ENCODE data around the gene AMH. TPM values are rescaled to one million over a fixed set of nuclear protein-coding genes. Genes with fewer than 3 reads are reported as not detected.

Gene AMH
- total RNA-seq, 4 donors from 2014 or later, result 0.33 to 4.2 TPM; not detected in 2

DNA sequence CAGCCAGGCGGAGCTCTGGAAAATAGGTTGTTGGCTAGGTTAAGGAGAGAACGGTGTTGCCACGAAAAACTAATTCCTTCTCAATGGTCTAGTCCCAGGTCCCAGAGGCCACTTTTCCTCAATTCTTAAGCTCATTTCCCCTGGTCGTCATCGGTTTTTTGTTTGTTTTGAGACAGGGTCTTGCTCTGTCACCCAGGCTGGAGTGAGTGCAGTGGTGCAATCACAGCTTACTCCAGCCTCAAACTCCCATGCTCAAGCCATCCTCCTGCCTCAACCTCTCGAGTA is 11.3 kb upstream of the AMH start:
- Histone ChIP-seq H3K27ac (no peak overlapping the region), H3K4me1 (peaks cover 58 to 67% of the 10 kb centered on the region in 2 donors), H3K4me3 (replicated peaks in 1 of 3) (peak overlapping the region in 1 of 3 donors; percentile 86), H3K36me3 (peaks cover 0 to 10% of the 10 kb centered on the region in 2 donors), H3K9me3 (no peaks in the 10 kb centered on the region), H3K27me3 (no peaks in the 10 kb centered on the region)
- 70 to 77% methylated on average over 6 of the region's 6 CpGs for WGBS, 2 donors
- intact Hi-C loops (cut with DNase I), result loop anchor here (2.0 to 5.0 kb wide), 2 partner anchors 33 to 94 kb away; no protein-coding TSS in a partner anchor
- no peak for DNase-seq
- TF ChIP-seq, protein P1, sequence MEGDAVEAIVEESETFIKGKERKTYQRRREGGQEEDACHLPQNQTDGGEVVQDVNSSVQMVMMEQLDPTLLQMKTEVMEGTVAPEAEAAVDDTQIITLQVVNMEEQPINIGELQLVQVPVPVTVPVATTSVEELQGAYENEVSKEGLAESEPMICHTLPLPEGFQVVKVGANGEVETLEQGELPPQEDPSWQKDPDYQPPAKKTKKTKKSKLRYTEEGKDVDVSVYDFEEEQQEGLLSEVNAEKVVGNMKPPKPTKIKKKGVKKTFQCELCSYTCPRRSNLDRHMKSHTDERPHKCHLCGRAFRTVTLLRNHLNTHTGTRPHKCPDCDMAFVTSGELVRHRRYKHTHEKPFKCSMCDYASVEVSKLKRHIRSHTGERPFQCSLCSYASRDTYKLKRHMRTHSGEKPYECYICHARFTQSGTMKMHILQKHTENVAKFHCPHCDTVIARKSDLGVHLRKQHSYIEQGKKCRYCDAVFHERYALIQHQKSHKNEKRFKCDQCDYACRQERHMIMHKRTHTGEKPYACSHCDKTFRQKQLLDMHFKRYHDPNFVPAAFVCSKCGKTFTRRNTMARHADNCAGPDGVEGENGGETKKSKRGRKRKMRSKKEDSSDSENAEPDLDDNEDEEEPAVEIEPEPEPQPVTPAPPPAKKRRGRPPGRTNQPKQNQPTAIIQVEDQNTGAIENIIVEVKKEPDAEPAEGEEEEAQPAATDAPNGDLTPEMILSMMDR (IDR thresholded peaks at IDR 0.05), result no peak
- TF ChIP-seq POLR2A (IDR thresholded peaks at IDR 0.05), result no peak

DNA sequence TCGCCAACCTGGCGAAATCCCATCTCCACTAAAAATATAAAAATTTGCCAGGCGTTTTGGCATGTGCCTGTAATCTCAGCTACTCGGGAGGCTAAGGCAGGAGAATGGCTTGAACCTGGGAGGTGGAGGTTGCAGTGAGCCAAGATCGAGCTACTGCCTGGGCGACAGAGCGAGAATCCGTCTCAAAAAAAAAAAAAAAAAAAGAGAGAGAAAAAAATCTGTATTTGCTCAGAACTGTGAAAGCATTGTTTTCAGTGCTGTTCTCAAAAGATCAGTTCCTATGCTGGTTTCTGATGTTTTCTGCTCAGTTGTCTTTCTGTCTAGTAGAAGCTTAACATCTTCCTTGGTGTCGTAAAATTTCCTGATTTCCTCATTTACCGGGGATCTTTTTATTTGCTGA is 9.9 kb upstream of the AMH start:
- DNase-seq, result no peak
- Histone ChIP-seq H3K9me3 (no peaks in the 10 kb centered on the region), H3K27ac (peak overlapping the region; percentile 47 to 78 (median 62)), H3K4me1 (peaks cover 58 to 60% of the 10 kb centered on the region in 2 donors), H3K27me3 (no peaks in the 10 kb centered on the region), H3K4me3 (replicated peaks in 1 of 3) (no peak overlapping the region), H3K36me3 (peaks cover 10% of the 10 kb centered on the region in 2 donors)
- TF ChIP-seq, protein P1 (IDR thresholded peaks at IDR 0.05), result no peak
- no peak for TF ChIP-seq POLR2A (IDR thresholded peaks at IDR 0.05)
- WGBS, 2 donors, result 72 to 75% methylated on average over 10 of the region's 10 CpGs
- intact Hi-C loops (cut with DNase I), result loop anchor here (5.0 kb wide), 1 partner anchor 93 kb away; no protein-coding TSS in a partner anchor

DNA sequence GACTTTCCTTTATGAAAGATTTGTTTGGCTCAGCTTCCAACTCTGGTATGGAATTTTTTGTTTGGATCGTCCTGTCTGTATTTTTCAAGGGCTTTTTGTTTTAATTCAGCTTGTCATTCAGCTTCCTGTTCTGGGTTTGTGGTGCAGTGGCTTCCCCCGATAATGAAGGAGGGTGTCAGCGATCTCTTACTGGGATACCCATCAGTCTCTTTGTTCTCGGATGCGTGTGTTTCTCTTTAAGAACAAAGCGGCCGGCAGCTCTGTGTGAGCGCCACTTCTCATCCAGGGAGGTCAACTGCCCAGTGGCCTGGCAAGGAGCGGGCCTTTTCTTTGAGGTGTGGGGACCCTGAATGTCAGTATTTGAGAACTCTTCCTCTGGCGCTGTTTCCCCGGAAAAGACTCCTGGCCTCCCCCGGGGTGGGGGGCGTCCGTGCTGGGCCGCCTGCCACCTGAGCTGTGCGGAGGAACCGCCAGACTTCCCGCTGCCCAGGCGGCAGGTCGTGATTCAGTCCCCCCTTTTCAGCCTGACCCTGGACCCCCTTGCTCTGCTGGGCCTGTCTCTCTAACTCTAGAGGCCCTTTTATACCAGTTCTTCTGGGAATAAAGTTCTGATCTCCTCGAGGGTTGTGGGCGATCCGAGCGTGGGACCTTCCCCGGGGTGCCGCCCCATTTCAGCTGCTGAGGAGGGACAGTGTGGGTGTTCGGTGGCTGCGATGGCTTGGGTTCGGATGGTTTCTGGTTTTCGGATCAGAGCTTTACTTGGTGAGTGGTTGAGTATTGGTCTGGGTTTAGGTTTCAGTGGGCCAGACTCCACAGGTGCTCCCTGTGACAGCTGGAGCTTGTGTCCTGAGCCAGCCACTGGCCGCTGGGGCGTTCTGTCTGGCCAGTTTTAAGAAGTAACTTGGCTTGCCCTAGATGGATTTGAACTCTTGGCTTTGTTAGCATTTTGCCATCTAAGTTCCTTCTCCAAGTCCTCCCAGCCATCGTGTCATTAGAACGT is 9.1 kb upstream of the AMH start:
- peak; percentile 28 to 29 for DNase-seq
- H3K27ac ChIP-seq, result peak overlapping the region; percentile 47 to 78 (median 62)
- intact Hi-C loops (cut with DNase I), result loop anchor here (5.0 kb wide), 1 partner anchor 92 kb away; no protein-coding TSS in a partner anchor
- TF ChIP-seq, protein P1 (IDR thresholded peaks at IDR 0.05), result no peak
- H3K4me3 ChIP-seq (replicated peaks in 1 of 3), result peak overlapping the region in 1 of 3 donors; percentile 13
- H3K36me3 ChIP-seq, result peaks cover 19% of the 10 kb centered on the region in 2 donors
- H3K27me3 ChIP-seq, result no peaks in the 10 kb centered on the region
- 40 to 42% methylated on average over 26 to 33 of the region's 34 CpGs for WGBS, 2 donors
- H3K4me1 ChIP-seq, result peaks cover 51 to 55% of the 10 kb centered on the region in 2 donors
- no peaks in the 10 kb centered on the region for H3K9me3 ChIP-seq

DNA sequence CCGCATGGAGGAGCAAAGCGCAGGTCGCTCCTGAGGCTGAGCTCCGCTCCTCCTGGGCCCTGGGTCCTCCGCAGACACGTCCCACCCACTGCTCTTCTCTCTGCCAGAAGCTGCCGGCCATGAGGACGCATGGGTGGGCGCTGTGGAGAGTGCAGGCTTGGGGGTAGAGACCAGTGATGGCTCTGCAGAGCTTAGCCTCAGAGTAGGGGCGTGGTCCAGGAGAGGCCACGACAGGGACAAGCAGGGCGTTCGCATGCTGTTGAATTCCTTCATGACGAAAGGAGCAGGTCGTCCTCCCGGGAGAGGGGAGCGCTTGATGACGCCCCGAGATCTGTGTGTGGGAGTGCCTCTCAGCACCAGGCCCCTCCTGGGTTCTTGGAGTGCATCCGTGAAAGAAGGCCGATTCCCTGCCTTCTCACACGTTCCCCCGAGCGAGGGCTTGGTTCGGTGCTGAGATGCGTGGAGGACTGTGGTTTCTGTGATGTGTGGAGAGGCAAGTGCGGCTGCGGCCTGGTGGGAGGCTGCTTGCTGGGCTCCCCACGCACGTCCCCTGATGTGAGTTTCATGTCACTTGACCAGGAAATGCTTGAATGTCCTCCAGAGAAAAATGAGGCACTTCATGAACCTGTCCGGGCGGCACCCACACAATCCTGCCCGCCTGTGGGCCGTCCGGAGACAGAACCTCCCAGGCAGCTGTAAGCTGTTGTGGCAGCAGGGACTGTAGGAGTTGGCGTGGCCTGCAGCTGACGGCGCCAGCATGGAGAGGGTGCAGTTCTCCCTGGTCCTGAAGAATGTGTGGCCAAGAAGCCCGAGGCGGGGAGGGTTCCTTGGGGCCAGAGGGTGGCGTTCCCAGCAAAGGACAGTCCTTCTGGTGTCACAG is 8.0 kb upstream of the AMH start:
- Histone ChIP-seq H3K36me3 (peaks cover 30% of the 10 kb centered on the region in 2 donors), H3K4me1 (peaks cover 46 to 52% of the 10 kb centered on the region in 2 donors), H3K27me3 (no peaks in the 10 kb centered on the region), H3K9me3 (no peaks in the 10 kb centered on the region), H3K27ac (peak overlapping the region in 2 of 3 donors; percentile 62 to 78), H3K4me3 (replicated peaks in 1 of 3) (no peak overlapping the region)
- DNase-seq, result peak; percentile 38 to 56
- intact Hi-C loops (cut with DNase I), result no loop called here
- no peak for TF ChIP-seq POLR2A (IDR thresholded peaks at IDR 0.05)
- TF ChIP-seq, protein P1 (IDR thresholded peaks at IDR 0.05), result no peak
- WGBS, 2 donors, result 65% methylated on average over 19 to 41 of the region's 41 CpGs

Measured in thyroid gland (tissue), 4 donors.